Activated CD4-positive, alpha-beta T cell treated with anti-CD3 and anti-CD28 coated beads for 24 hours (primary cell): Measurements from ENCODE around the gene ANXA2.
"Not testable (repeated sequence)": the region's sequence is repeated elsewhere in the genome, so short reads cannot be mapped to it uniquely, and the experiment has no call there.

Experiments
- DNase-seq, 2 donors: peaks; one replicate each; pipeline ENCODE4 v3.0.0-alpha.2; 2020; ENCODE audit warnings: low read depth in 2 of 2

The ANXA2 gene

DNA sequence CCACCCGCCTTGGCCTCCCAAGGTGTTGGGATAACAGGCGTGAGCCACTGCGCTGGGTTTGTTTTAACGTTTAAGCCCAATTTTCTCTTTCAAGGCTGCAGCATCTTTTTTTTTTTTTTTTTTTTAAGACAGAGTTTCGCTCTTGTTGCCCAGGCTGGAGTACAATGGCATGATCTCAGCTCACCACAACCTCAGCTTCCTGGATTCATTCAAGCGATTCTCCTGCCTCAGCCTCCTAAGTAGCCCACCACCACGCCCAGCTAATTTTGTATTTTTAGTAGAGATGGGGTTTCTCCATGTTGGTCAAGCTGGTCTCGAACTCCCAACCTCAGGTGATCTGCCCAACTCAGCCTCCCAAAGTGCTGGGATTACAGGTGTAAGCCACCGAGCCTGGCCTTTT, 12.6 kb upstream of the ANXA2 start:
- not testable (repeated sequence) for DNase-seq

DNA sequence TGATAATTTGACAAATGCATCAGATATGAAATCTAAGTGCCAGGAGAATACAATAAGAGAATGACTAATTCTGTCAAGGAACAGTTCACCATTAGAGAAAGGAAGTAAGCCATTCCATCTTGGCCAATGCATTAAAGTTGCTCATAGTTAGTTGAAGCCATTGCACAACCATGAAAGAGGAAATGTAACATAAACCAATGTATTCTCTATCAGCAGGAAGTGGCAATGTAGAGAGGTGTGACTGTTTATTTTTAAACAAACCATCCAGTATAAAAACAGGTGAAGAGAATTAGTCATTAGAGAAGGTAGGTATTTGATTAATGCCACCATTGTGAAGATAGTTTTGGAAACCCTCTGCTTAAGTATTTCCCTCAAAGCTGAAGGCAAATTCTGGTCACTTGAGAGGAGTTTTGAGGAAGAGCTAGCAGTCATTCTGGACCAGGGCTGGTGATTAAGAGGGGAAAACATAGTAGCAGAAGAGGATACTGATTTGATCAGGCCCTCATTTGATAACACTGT, 10.7 kb upstream of the ANXA2 start:
- no peak for DNase-seq

DNA sequence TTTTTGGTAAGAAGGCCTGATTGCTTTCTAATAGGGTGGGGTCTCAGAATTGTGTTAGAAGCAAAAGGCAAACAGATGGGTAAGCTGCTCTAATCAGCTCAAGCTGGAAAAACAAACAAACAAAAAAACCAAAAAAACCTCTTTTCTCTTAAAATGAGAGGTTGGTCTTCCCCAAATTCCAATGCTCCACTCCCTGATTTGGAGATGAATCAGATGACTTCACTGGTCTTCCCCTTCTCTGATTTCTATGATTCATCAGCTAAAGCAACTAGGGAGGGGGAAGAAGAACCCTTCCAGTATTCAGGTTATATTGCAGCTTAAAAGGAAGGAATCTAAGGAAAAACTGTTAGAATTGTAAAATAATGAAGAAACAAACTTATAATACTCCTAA, 9.6 kb upstream of the ANXA2 start:
- DNase-seq = no peak

DNA sequence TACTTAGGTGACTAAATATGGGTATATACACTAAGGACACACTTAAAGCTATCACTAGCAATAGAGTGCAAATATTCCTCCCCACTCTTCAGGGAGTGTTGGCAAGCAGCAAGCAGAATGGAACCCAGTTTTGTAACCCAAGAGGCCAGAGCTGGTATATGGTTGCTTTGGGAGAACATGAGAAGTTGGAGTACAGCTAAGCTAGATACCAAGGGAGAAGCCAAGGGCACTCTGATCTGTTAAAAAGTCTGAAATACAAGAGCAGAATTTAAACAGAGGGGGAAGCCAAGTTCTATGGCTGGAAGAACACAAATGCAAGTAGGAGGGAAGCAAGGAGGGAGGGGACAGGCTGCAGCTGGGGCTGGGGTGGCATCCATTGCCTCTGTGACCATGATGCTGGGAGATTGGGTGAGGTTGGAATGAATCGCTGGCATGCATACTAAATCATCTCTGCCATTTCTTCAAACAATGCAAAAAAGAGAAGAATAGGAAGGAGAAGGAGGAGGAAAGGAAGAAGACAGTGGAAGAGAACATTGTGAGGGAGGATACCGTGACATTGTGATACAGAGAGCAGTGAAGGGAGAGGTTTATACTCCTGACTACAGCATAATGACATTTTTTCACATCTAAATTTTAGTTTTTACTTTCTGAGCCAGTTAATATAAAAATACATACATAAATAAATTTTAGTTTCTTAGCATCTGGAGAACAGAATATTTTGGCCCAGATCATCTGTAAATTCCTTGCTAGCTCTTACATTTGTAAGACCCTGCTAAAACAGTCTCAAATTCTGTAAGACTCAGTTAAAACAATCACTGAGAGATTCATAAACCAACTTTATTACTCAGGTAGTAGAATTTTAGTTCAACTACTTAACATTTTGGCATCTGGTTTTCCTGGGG, 9.0 kb upstream of the ANXA2 start:
- no peak for DNase-seq

DNA sequence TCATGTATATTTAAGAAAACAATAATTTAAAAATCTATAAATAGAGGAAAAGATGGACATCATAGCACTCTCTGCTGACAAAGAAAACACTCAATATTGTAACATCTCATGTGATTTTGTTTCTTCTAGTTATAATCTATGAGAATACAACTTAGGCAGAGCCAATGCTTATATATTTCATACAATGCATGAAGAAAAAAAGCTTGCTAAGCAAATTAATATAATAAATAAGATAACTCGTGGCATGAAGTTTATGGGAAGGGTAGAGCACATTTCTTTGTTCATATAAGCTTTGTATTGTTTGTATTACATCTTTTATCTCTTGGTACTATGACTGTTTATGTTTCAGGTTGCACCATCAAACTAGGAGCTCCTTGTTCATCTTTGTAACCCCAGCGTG, 7.6 kb upstream of the ANXA2 start:
- DNase-seq = no peak

DNA sequence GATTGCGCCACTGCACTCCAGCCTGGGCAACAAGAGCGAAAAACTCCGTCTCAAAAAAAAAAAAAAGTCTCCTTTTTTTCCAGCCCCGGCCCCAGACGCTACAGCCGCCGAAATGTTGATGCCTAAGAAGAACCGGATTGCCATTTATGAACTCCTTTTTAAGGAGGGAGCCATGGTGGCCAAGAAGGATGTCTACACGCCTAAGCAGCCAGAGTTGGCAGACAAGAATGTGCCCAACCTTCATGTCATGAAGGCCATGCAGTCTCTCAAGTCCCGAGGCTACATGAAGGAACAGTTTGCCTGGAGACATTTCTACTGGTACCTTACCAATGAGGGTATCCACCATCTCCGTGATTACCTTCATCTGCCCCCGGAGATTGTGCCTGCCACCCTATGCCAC, 6.6 kb upstream of the ANXA2 start:
- DNase-seq = not testable (repeated sequence)

DNA sequence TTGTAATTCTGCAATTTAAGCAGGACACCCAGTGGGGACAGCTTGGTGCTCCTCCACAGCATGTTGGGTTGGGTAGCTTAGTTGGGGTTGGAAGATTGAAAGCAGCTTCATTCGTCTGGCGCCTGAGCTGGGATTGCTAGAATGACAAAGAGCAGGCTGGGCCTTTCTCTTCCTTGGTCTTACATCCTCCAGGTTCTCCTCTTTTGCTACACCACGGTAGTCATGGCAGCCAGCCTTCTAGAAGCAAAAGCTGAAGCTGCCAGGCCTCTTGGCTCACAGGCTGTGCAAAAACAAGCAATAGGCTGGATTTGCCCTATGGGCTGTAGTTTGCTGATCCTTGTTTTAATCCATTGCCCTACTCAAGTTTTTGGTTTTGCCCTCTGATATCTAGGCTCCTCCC, 3.2 kb upstream of the ANXA2 start:
- no peak for DNase-seq

DNA sequence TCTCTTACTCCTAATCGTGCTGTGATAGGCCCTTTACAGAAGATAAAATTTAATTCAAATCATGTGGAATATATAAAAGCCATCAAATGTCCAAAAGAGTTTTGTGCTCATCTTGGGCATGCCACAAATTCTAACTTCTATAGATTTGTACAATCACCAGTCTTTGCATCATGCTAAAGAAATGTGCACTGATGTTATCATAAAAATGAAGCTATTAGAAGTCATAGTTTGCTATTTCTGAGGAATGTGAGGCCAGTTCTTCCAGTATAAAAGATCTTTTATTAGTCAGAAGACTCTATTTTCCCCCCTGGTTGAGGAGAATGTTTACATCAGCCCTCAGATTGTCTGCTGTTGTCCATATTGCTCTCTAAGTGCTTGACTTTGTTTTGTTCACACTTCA, 2.1 kb upstream of the ANXA2 start:
- no peak for DNase-seq

DNA sequence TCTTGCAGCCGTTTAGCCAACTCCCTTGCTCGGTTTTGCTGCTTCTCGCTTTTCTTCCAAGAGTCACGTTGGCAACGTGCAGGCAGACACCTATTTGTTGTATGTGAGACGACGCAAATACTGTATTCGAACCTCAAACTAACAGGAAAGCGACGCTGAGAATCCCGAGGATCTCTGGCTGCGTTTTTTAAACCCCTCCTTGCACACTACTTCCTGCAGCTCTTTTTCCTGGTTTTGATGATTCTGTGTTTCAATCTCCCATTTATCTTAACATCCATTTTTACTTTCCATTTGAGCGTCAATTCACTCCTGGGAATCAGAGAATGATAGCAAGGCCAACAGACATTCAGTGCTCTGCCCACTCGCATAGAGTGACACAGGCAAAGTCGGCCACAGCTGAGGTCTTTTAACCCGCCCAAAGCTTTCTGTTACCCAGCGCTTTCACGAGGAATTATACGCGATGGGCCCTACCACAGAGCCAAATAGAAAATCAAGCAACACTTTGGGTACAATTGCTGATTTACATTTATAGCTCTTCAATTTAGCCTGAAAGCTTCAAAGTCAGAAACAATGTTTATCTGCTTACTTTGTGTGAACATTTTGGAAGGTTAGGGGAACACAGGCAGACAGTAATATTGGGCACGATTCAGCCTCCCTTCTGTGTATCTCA, 1.6 kb upstream of the ANXA2 start:
- no peak for DNase-seq

DNA sequence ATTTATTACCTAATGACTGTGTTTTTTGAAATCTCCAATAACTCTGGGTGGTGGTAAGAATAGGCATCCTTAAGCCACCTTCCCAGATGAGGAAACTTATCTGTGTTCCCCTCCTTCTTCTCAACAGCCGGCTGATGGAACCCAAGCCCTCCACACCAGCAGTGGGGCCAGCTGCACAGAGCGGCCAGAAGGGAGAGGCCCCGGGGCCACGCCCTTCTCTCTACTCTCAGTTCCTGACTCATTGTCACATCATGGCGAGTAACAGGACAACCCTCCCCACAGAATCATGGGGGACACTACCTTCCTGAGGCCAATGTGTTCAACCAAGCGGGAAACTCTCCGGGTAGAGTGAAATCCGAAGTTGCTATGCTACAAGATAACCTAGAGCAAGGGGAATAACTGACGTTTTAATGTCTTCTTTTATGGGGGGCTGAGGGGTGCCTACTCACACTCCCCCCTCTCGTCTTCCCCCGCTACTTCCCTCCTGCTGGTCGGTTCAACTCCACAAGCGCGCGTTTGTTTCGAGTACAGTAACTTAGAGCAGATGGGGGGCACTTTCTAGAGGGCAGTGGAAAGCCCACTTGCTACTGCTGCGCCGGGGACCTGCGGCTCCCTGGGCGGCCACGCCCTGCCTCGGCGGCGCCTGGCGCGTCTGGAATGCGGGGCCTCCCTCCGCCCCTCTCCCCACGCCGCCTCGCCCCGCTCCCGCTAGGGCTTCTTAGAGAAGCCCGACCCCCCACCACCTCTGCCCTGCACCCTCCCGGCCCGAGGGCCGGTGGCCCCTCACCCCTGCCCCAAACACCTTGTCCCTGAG, 621 bp downstream of the ANXA2 start:
- DNase-seq = peak in 1 of 2 donors; percentile 31

DNA sequence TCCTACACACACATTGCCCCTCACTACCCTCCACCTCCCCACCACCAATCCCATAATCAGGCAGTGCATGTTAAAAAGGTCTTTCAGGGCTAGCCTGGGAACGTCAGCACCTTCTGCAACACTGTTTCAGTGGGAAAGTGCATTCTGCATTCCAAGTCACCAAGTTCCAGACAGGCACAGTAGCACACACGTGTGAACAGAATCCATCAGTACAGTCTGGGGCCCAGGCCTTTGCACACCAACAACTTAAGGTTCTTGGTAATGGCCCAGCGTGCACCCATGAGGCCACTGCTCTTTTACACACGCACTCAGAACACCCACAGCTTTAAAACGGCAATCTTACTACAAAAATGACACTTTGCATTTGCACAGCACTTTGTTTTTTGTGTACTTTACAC, 1.2 kb downstream of the ANXA2 start:
- no peak for DNase-seq

DNA sequence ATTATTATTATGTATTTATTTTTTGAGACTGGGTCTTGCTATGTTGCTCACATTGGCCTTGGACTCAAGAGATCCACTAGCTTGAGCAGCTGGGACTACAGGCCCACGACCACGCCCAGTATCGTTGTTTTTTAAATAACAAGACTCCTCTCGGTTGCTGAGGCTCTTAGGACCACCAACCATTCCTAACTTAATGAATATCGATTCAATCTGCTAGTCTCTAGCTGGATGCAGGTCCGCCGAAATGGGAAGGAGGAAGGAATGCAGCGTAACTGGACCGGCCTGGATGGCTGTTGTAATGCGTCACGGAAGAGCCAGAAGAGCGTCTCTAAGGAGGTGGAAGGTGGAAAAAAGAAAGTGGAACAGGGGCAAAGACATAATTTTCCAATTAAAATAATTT, 1.7 kb downstream of the ANXA2 start:
- no peak for DNase-seq

DNA sequence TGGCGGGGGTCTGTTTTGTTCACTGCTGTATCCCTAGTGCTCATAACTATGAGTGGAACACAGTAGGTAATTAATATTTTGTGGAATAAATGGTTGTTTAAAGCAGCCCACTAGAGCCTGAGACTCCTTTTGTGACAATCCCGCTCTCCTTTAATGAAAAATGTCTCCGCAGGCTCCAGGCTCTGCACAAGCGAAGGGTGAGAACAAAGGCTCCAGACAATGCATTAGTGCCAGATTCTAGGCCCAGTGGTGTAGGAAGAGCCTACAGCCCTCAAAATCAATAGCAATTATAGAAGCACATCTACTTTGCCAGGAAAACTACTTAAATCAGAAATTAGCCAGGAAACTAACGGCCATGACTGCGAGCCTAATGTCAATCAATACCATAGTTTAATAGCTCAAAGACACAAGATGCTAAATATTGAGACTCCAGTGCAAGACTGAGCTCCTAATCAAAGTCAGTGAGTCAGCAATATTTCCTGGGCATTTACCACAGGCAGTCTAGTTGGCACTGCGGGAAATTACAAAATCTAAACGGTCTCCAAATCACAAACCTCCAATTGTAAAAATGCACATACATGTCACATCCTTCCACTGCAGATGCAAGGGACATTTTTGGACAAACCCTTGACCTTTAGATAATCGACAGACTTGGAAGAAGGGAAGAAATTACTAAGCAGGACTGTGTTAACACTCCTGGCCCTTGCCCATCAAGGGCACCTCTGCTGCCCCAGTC, 2.3 kb downstream of the ANXA2 start:
- no peak for DNase-seq

DNA sequence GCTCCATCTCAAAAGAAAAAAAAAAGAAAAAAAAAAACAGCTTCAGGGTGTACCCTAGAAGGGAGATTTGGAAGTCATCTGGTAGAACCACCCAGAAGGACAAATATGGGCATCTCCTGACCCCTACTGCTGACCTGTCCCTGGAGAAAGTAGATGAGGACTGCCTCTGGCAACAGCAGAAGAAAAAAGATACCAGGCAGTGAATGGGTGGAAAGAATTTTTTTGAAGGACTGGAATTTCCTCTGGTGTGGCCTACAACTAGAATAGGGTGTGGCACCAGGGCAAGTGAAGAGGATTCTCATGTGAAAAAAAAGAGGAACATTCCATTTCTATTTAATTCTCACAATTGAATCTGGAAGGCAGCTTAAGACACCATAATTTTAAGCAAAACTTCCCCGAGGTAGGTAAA, 3.1 kb downstream of the ANXA2 start:
- DNase-seq = no peak

DNA sequence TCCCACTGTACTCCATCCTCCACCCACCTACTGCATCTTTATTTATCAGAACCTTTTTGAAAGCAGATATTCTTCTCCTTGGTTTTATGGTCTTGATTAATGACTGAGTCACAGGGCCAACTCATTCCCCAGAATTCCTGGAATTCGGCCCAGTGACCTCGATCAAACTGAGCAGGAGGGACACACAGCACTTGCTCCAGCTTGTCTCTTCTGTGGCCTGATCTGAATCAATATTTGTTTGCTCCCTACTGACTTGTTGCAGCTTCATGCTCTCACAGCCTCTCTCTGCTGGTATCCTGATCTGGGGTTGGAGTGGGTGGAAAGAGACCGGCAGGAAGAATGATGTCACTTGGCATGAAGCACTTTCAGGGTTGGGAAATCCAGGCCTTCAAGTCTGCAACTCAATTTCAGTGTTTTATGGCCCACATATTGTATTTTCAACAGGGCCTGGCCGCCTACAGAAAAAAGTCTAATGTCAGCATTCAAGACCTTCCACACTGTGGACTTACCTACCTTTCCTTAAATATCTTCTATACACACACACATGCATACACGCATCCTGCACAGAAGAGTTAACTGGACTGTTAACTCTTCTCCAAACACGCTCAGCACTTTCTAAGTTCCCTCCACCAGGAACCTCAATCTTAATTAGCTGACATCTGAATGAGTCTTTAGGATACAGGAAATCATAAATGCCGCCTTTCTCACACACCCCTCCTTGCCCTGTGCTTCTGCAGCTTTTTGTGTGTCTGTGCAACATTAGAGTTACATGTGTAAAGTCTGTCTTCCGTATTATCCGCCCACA, 4.6 kb downstream of the ANXA2 start:
- no peak for DNase-seq

DNA sequence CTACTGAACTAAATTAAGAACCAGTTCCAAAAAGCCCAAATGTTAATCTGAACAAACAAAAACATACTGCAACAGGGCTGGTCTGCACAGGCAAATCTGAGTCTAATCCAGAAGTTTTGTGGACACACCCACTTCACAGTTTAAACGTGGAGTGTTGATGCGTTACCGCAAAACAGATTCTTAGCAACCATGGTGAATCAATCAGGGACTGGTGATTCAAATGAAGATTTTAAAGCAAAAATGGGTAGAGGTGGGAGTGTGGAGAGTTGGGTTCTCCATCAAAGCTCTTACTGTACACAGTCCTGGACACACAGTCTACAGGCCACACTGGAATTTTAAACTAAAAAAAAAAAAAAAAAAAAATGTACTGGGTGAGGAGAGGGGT, 5.2 kb downstream of the ANXA2 start:
- DNase-seq = no peak

DNA sequence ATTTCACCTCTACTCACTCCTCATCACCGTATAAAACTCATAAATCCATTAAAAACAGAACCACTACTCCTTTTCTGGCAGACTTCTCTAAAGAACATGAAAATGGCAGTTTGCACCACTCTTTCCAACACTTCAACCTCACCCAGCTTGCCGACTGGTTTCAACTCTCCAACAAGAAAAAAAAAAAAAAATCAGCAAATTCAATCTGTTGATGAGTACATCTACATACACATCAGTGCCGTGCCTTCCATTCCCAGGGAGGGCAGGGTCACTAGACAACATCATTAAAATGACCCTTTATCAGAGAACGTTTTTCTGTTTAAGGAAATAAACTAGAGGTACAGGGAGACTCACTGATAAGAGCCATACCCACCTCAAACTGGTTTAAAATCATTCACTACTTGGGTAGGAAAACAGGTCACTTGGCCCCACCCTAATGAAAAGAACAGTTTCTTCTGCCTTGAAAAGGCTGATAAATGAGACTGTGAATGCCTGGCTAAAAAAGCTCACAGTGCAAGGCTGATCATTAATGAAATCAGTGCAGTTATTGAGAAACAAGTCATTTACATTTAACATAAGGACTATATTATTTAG, 6.0 kb downstream of the ANXA2 start:
- no peak for DNase-seq

DNA sequence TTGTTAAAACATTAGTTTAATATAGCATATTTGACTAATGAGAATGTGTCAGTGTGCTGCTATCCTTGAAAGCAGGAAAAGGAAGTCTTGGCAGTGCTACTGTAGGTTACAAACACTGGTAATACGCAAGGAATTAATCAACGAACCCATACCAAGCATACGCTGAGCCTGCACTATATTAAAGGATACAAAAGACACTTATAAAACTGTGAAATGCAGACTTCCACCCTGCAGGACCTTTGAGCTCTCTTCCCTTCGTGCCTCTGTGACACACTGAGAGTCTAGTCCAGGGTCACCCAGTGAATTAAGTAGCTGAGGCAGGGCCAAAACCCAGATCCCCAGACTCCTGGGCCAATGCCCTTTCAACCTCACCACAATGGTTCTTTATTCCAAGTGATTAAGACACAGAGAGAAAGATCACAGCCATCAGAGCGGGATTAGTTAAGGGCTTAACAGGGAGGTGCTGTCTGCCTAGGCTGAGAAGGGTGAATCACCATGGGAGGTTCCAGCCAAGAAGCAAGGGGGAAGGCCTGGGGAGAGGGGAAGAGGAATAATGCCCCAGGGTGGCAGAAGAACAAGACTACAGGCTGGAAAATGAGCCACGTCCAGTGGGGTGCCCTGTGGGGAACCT, 6.8 kb downstream of the ANXA2 start:
- DNase-seq = no peak

DNA sequence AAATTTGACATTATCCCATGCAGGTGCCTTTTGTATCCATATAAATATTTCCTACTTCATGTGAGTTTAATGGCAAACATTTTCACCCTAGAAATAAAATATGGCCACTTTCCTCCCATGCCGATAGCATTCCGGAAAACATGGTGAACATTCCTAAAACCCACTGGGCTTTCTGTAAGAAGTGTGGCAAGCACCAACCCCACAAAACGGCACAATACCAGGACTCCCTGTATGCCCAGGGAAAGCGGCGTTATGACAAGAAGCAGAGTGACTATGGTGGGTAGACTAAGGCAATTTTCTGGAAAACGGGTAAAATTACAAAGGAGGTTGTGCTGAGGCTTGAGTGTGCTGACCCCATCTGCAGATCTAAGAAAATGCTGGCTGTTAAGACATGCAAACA, 7.6 kb downstream of the ANXA2 start:
- DNase-seq = no peak
